HepG2 (cell line): ENCODE measurements around the gene CST4.

Experiments
- CEBPB ChIP-seq: IDR thresholded peaks from 2 replicates; pipeline ENCODE4 v1.6.1; 2011; ENCODE audit warnings: low read depth, low read length, improper control_type of control experiment, borderline replicate concordance
- CTCF ChIP-seq: sonication (generic); formaldehyde crosslinking; IDR thresholded peaks from 2 replicates; pipeline ENCODE4 v1.5.0; 2020; ENCODE audit warnings: mild to moderate bottlenecking, missing genetic modification reagents, moderate library complexity
- E2F5 ChIP-seq: sonication (generic); formaldehyde crosslinking; conservative IDR thresholded peaks from 2 replicates; pipeline ENCODE4 v1.4.0; 2020; ENCODE audit warnings: missing genetic modification reagents
- FUBP1 ChIP-seq: sonication (generic); formaldehyde crosslinking; IDR thresholded peaks from 2 replicates; pipeline ENCODE4 v1.5.1; 2020; ENCODE audit warnings: missing genetic modification reagents, mild to moderate bottlenecking, borderline replicate concordance
- HOMEZ ChIP-seq: IDR thresholded peaks from 2 replicates; pipeline ENCODE4 v1.6.1; 2016; ENCODE audit warnings: low read depth
- MAX ChIP-seq: IDR thresholded peaks from 2 replicates; pipeline ENCODE4 v1.6.1; 2012; ENCODE audit warnings: inconsistent platforms
- NBN ChIP-seq: fragments of 450-650 bp; conservative IDR thresholded peaks from 2 replicates; pipeline ENCODE4 v1.6.1; 2017
- POLR2A ChIP-seq, 2 experiments: IDR thresholded peaks; 2 replicates each; pipeline ENCODE4 v1.6.1; 2011; ENCODE audit warnings: low read depth in 2 of 2, low read length in 2 of 2, mild to moderate bottlenecking in 1 of 2, moderate library complexity in 1 of 2; ENCODE audit not compliant: insufficient read depth in 1 of 2
- RARA ChIP-seq: IDR thresholded peaks from 2 replicates; pipeline ENCODE4 v1.6.1; 2016; ENCODE audit warnings: missing genetic modification reagents, missing compliant biosample characterization
- ZBTB38 ChIP-seq: sonication (generic); formaldehyde crosslinking; IDR thresholded peaks from 2 replicates; pipeline ENCODE4 v1.5.1; 2020; ENCODE audit warnings: mild to moderate bottlenecking, missing genetic modification reagents
- ZNF30 ChIP-seq: sonication (generic); formaldehyde crosslinking; IDR thresholded peaks from 2 replicates; pipeline ENCODE4 v1.5.0; 2020; ENCODE audit warnings: mild to moderate bottlenecking, missing genetic modification reagents
- ZNF678 ChIP-seq: sonication (generic); formaldehyde crosslinking; IDR thresholded peaks from 2 replicates; pipeline ENCODE4 v1.4.0; 2020; ENCODE audit warnings: mild to moderate bottlenecking, missing genetic modification reagents

- TF ChIP-seq ZNF678 (CRISPR knock-in tag) (no peak), HOMEZ (CRISPR knock-in tag) (no peak), POLR2A (IDR thresholded peaks at IDR 0.05; ENCODE audit: insufficient read depth in 1 of 2, low read depth in 2 of 2, low read length in 2 of 2) (no peak), NBN (no peak), CEBPB (no peak), ZBTB38 (CRISPR knock-in tag) (no peak), CTCF (CRISPR knock-in tag) (no peak), FUBP1 (no peak), E2F5 (CRISPR knock-in tag) (no peak), MAX (no peak), RARA (no peak), ZNF30 (CRISPR knock-in tag) (no peak)
Measured at GRCh38 chr20:23652371-23652770, 36.5 kb downstream of the CST4 start.
